ENCODE results near the gene SEC61G.

DNA sequence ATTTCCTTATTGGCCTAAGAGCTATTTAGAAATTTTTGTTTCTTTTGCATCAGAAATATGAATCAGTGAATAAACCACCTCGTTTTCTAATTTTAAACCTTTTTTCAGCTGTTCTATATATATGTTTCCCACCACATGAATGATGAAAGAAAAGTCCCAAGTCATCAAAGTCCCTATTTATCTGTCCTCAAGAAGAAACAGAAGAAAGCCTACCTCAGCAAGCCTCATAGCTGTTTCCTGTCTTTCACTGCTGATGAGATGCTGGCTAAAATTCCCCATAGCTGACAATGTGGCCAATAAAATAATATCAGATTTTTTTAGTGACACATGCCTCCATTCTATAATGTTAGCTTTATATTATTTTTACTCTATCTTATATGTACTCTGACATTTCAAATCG, 54.2 kb downstream of the SEC61G start:
- TF ChIP-seq, protein P1, sequence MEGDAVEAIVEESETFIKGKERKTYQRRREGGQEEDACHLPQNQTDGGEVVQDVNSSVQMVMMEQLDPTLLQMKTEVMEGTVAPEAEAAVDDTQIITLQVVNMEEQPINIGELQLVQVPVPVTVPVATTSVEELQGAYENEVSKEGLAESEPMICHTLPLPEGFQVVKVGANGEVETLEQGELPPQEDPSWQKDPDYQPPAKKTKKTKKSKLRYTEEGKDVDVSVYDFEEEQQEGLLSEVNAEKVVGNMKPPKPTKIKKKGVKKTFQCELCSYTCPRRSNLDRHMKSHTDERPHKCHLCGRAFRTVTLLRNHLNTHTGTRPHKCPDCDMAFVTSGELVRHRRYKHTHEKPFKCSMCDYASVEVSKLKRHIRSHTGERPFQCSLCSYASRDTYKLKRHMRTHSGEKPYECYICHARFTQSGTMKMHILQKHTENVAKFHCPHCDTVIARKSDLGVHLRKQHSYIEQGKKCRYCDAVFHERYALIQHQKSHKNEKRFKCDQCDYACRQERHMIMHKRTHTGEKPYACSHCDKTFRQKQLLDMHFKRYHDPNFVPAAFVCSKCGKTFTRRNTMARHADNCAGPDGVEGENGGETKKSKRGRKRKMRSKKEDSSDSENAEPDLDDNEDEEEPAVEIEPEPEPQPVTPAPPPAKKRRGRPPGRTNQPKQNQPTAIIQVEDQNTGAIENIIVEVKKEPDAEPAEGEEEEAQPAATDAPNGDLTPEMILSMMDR (IDR thresholded peaks at IDR 0.05), result no peak
- TF ChIP-seq EZH2 (IDR thresholded peaks at IDR 0.05), result no peak

All from neural progenitor cell (in vitro differentiated cells).